Activated gamma-delta T cell treated with anti-CD3 and anti-CD28 coated beads, Interleukin-2, amount 50 U/mL, for 16 hours (primary cell): ENCODE data around the gene SLC4A5.
"Not testable (repeated sequence)": the region's sequence is repeated elsewhere in the genome, so short reads cannot be mapped to it uniquely, and the experiment has no call there.

ENCODE experiments used
- DNase-seq: peaks from one replicate; pipeline ENCODE4 v3.0.0-alpha.2; 2020; ENCODE audit warnings: low read depth

SLC4A5 gene

GRCh38 chr2:74199275-74199701, 143.9 kb downstream of the SLC4A5 start:
- DNase-seq, result no peak

- peak; percentile 89 for DNase-seq
These were observed 144.5 kb downstream of the SLC4A5 start, which contains the start of gene MTHFD2 for GRCh38 chr2:74198461-74199274. Gene MTHFD2 (plus strand): TSS chr2:74198615. CDS start chr2:74198642, 27 bp downstream.

GRCh38 chr2:74198023-74198460, 145.2 kb downstream of the SLC4A5 start:
- DNase-seq, result no peak

GRCh38 chr2:74197049-74197448, 146.2 kb downstream of the SLC4A5 start:
- no peak for DNase-seq

- DNase-seq, result no peak
These were observed 148.4 kb downstream of the SLC4A5 start for GRCh38 chr2:74194799-74195198.

- no peak for DNase-seq
These were observed 151.4 kb downstream of the SLC4A5 start for GRCh38 chr2:74191596-74192380.

GRCh38 chr2:74188696-74189095, 154.5 kb downstream of the SLC4A5 start:
- no peak for DNase-seq

- DNase-seq, result no peak
These were observed 155.1 kb downstream of the SLC4A5 start for GRCh38 chr2:74188018-74188601.

GRCh38 chr2:74186706-74187105, 156.5 kb downstream of the SLC4A5 start:
- DNase-seq, result not testable (repeated sequence)

GRCh38 chr2:74186038-74186437, 157.2 kb downstream of the SLC4A5 start:
- no peak for DNase-seq

- DNase-seq, result no peak
These were observed 159.3 kb downstream of the SLC4A5 start for GRCh38 chr2:74183878-74184277.

- no peak for DNase-seq
These were observed 161.5 kb downstream of the SLC4A5 start for GRCh38 chr2:74181739-74182138.

- no peak for DNase-seq
These were observed 164.0 kb downstream of the SLC4A5 start for GRCh38 chr2:74179063-74179865.

- DNase-seq, result peak; percentile 97
These were observed 164.8 kb downstream of the SLC4A5 start, which contains the start of gene MOB1A for GRCh38 chr2:74178211-74179062. Gene MOB1A (minus strand): TSS chr2:74178879. CDS start chr2:74178674, 205 bp downstream.

GRCh38 chr2:74177696-74178095, 165.5 kb downstream of the SLC4A5 start:
- DNase-seq, result no peak

- no peak for DNase-seq
These were observed 168.3 kb downstream of the SLC4A5 start for GRCh38 chr2:74174909-74175308.

- DNase-seq, result no peak
These were observed 174.5 kb downstream of the SLC4A5 start for GRCh38 chr2:74168739-74169138.
